ENCODE measurements around the gene ATPAF2. TPM values are rescaled to one million over a fixed set of nuclear protein-coding genes. Genes with fewer than 3 reads are reported as not detected.

The ATPAF2 gene
- total and polyA plus RNA-seq, 10 donors = 25.2 to 57.1 (median 37.1) TPM

DNA sequence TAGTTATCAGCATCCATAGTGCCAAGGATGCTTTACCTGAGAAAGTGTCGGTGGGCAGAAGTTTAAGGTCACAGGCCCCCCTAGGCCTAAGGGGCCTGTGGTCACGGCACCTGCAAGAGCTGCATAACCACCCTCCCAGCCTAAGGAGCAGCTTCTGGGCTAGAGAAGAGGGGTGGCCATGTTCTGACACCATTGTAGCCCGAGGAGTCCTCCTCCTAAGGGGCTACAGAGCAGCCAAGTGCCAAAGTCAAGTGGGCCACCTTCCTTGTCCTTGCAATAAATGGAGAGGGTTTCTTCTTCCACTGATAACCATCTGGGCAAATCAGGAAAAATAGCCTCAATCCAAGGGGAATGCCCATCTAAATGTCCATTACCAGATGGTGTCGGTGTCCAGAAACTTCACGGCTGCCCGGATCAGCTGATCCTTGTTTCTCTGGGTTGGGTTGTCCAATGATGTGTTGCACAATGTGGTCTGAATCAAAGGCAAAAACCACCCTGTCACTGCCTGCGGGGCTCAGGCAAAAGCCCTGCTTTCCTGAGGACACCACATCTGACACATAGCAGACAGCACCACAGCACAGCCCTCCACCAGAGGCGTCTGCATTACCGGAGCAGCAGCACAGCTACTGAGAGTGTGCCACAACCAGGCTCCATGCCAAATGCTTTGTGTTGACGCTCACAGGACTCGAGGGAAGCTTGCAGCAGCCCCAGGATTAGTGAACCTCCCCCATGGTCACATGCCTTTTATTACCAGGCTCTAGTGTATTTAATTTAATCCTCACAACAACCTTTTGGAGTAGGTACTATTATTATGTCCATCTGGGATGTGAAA is 12.8 kb downstream of the ATPAF2 start:
- H3K4me1 ChIP-seq = peaks cover 0 to 19% (median 12%) of the 10 kb centered on the region in 6 donors
- H3K27me3 ChIP-seq (replicated peaks in 1 of 7) = no peaks in the 10 kb centered on the region
- H3K27ac ChIP-seq = peak overlapping the region in 4 of 8 donors; percentile 13 to 64 (median 50)
- H3K36me3 ChIP-seq = peaks cover 0 to 78% (median 38%) of the 10 kb centered on the region in 6 donors
- TF ChIP-seq CTCF (IDR thresholded peaks at IDR 0.05 in 8 of 11, conservative IDR thresholded peaks at IDR 0.05 in 3 of 11) = no peak
- no peak for TF ChIP-seq POLR2A (IDR thresholded peaks at IDR 0.05)
- TF ChIP-seq POLR2AphosphoS5 (IDR thresholded peaks at IDR 0.05) = no peak
- WGBS, 5 donors = 59 to 74% (median 66%) methylated on average over 11 of the region's 11 CpGs
- no peaks in the 10 kb centered on the region for H3K9me3 ChIP-seq
- no peak for DNase-seq
- no peak overlapping the region for H3K4me3 ChIP-seq
- intact Hi-C loops (cut with DNase I; ENCODE audit: low total_unique reads) = no loop called here

- Histone ChIP-seq H3K27me3 (replicated peaks in 1 of 7) (no peaks in the 10 kb centered on the region), H3K4me3 (no peak overlapping the region), H3K27ac (peak overlapping the region in 4 of 8 donors; percentile 13 to 64 (median 50)), H3K9me3 (no peaks in the 10 kb centered on the region), H3K36me3 (peaks cover 0 to 85% (median 46%) of the 10 kb centered on the region in 6 donors), H3K4me1 (peaks cover 0 to 19% (median 12%) of the 10 kb centered on the region in 6 donors)
- no peak for DNase-seq
- no peak for TF ChIP-seq CTCF (IDR thresholded peaks at IDR 0.05 in 8 of 11, conservative IDR thresholded peaks at IDR 0.05 in 3 of 11)
- TF ChIP-seq POLR2A (IDR thresholded peaks at IDR 0.05) = no peak
- TF ChIP-seq POLR2AphosphoS5 (IDR thresholded peaks at IDR 0.05) = no peak
- 18 to 51% (median 39%) methylated on average over 5 of the region's 5 CpGs for WGBS, 5 donors
- intact Hi-C loops (cut with DNase I; ENCODE audit: low total_unique reads) = no loop called here
Measured at GRCh38 chr17:18025241-18025944, 13.6 kb downstream of the ATPAF2 start.

DNA sequence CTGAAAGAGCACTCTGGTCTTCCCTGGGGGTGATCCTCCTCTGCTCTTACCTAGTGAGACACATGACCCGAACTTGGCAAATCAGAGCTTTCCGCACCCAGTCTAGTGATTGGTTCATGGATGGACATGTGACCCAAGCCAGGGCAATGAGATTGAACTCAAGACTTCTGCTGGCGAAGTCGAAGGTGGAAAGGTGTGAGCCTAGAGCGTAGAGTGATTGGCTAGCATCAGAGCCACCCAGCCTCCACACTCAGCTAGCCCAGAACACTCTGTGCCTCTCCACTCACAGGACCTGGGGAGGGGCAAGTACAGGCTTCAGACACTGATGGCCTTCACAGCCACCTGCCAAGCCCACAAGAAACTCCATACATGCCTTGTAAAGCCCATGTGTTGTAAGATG is 17.6 kb downstream of the ATPAF2 start:
- DNase-seq = peak; percentile 24
- peaks cover 0 to 20% (median 8%) of the 10 kb centered on the region in 6 donors for H3K4me1 ChIP-seq
- H3K27me3 ChIP-seq (replicated peaks in 1 of 7) = no peaks in the 10 kb centered on the region
- H3K27ac ChIP-seq = no peak overlapping the region
- peaks cover 0 to 96% (median 42%) of the 10 kb centered on the region in 6 donors for H3K36me3 ChIP-seq
- H3K4me3 ChIP-seq = no peak overlapping the region
- H3K9me3 ChIP-seq = no peaks in the 10 kb centered on the region
- 94 to 97% (median 96%) methylated on average over 5 of the region's 5 CpGs for WGBS, 5 donors
- intact Hi-C loops (cut with DNase I; ENCODE audit: low total_unique reads) = no loop called here
- TF ChIP-seq POLR2AphosphoS5 (IDR thresholded peaks at IDR 0.05) (no peak), POLR2A (IDR thresholded peaks at IDR 0.05) (no peak)

- Histone ChIP-seq H3K9me3 (no peaks in the 10 kb centered on the region), H3K4me1 (peaks cover 0 to 16% (median 6%) of the 10 kb centered on the region in 6 donors), H3K36me3 (peaks cover 0 to 96% (median 44%) of the 10 kb centered on the region in 6 donors), H3K27ac (no peak overlapping the region), H3K4me3 (no peak overlapping the region), H3K27me3 (replicated peaks in 1 of 7) (no peaks in the 10 kb centered on the region)
- DNase-seq = peak; percentile 21
- intact Hi-C loops (cut with DNase I; ENCODE audit: low total_unique reads) = no loop called here
- WGBS, 5 donors = 95 to 99% (median 97%) methylated on average over 5 to 6 of the region's 6 CpGs
- no peak for TF ChIP-seq CTCF (IDR thresholded peaks at IDR 0.05 in 8 of 11, conservative IDR thresholded peaks at IDR 0.05 in 3 of 11)
- TF ChIP-seq POLR2A (IDR thresholded peaks at IDR 0.05) = no peak
- no peak for TF ChIP-seq POLR2AphosphoS5 (IDR thresholded peaks at IDR 0.05)
Measured at GRCh38 chr17:18020971-18021370, 18.0 kb downstream of the ATPAF2 start.

All from spleen (tissue), 11 donors.